Stimulated activated CD8-positive, alpha-beta memory T cell treated with anti-CD3 and anti-CD28 coated beads, Interleukin-7, amount 100 ng/mL, for 4 hours (primary cell): ENCODE results near the gene CABP5.

Experiments
- DNase-seq, 2 donors: peaks; one replicate each; pipeline ENCODE4 v3.0.0-alpha.2; 2020; ENCODE audit warnings: low read depth in 2 of 2

CABP5 gene

DNA sequence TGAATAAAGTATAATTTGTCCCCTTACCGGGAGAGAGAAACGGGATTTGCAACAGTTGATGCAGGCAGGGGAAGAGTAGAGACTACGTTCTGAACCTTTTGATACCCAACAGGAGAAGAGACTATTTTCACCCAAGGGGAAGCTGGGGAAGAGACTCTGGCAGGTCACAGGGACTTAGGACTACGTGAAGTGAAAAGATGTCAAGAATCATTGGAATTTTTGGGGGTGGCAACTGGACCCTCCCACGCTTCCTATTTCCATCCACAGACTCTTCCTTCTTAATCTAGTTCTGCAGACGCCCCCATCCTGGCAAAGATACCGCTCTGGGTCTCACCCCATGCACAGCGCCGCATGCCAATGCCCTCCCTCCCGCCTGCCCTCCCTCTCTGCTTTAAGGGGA, 13.8 kb downstream of the CABP5 start:
- no peak for DNase-seq

DNA sequence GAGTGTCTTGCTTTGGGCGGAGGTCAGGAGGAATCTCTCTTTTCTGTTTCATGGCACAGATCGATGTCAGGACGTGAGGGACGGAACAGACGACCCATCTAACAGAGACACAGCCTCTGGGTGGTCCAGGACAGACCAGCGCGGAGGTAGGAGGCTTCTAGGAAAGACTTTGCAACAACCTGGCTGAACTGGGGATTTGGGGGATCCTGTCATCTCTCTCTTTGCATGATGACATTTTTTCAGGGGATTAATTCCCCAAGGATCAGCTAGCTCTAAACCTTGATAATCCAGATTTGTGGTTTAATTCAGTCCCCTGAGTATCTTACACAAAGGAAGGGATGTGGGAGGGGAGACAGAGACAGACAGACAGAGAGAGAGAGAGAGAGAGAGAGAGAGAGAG, 14.4 kb downstream of the CABP5 start:
- no peak for DNase-seq

DNA sequence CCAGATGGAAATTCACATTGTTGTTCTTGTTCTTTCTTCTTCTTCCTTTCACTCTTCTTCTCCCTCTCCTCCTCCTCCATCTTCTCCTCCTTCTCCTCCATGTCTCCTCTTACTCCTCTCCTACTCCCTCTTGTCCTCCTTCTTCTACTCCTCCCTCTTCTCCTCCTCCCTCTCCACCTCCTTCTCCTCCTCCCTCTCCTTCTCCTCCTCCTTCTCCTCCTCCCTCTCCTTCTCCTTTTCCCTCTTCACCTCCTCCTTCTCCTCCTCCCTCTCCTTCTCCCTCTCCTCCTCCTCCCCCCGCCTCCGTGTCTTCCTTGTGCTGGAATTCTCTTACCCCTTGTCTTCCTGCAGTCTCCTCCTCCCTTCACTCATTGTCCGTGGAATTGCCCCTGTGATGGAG, 18.4 kb downstream of the CABP5 start:
- no peak for DNase-seq

DNA sequence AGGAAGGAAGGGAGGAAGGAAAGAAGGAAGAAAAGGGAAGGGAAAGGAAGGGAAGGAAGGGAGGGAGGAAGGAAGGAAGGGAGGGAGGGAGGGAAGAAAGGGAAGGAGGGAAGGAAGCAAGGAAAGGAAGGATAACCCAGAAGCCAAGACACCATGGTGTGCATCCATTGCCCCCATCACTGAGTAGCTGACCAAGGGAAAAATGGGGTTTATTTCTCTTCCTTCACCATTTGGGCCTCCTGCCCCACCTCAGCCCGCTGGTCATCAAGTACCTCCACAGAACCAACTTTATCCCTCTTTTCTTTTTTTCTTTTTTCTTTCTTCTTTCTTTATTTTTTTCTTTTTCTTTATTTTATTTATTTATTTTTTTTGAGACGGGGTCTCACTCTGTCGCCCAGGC, 20.4 kb downstream of the CABP5 start:
- no peak for DNase-seq

DNA sequence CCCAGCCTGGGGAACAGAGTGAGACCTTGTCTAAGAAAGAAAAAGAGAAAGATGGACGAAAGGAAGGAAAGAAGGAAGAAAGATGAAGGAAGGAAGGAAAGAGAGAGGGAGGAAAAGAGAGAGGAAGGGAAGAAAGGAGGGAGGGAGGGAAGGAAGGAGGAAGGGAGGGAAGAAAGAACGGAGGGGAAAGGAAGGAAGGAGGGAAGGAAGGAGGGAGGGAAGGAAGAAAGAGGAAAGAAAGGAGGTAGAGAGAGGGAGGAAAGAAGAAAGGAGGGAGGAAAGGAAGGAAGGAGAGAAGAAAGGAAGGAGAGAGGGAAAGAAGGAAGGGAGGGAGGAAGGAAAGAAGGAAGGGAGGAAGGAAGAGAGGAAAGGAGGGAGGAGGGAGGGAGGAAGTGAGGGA, 20.9 kb downstream of the CABP5 start:
- no peak for DNase-seq

DNA sequence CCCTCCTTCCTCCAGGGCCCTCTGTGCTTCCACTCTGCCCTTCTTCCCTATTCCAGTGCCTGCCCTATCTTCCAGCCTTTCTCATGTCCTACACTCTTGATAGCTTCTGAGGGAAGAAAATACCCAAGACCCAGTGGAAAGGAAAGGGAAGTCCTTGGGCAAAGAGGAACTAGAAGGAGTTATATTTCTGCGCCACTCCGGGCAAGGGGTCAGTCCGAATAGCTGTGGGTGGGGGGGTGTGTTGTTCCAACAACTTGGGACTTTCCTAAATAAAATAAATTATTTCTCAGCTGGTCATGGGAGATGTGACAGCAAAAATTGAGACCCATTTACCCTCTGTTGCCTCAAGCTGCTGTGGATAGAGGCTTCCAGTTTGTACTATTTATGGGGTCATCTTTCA, 23.2 kb downstream of the CABP5 start:
- no peak for DNase-seq

DNA sequence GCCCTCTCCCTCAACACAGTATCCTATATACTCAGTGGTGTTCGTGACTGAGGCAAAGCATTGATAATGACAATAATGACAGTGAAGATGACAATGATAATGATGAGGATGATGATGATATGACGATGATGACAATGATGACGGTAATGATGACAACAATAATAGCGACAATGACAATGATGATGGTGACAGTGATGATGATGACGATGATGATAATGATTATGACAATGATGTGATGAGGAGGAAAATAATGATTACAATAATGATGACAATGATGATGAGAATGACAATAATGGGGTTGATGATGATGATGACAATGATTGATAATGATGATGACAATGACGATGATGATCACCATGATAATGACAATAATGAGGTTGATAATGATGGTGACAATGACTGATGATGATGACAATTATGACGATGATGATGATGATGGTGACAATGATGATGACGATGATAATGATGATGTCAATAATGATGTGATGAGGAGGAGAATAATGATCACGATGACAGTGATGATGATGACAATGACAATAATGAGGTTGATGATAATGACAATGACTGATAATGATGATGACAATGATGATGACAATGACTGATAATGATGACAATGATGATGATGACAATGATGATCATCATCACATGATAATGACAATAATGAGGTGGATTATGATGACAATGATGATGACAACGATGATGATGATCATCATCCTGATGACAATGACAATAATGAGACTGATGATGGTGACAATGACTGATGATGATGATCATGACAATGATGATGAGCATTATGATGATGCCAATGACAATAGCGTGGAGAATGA, 32.7 kb downstream of the CABP5 start:
- no peak for DNase-seq

DNA sequence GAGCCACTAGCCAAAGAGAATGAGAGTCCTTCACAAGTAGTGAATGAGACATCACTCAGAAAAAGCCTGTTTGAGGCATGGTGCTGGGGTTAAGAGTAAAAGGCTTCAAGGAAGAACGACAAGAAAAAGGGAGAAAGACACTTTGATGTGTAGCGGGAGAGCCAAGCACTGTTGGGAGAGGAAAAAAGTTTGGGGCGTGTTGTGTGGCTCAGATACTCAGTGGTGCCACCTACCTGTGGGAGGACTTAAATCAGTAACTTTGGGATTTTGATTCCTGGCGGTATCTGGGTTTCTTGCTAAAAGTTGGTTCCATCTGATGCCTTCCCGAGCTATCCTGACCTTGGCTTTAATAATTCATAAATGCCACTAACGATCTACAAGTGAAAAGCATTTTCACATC, 37.1 kb downstream of the CABP5 start:
- DNase-seq = no peak

DNA sequence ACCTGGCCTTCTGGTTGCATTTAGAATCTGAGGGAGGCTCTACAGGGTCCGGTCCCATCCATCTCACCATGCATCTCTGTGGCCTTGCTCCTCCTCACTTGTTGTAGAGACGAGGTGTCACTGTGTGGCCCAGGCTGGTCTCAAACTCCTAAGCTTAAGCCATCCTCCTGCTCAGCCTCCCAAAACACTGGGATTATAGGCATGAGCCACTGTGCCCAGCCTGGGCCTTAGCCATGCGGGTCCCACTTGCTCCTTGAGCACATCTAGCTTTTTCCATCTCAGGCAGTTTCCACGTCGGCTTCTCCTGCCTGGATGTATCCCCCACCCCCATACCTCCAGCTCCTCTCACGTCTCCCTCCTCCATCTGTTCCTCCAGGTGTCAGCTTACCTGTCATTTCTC, 39.6 kb downstream of the CABP5 start:
- no peak for DNase-seq

DNA sequence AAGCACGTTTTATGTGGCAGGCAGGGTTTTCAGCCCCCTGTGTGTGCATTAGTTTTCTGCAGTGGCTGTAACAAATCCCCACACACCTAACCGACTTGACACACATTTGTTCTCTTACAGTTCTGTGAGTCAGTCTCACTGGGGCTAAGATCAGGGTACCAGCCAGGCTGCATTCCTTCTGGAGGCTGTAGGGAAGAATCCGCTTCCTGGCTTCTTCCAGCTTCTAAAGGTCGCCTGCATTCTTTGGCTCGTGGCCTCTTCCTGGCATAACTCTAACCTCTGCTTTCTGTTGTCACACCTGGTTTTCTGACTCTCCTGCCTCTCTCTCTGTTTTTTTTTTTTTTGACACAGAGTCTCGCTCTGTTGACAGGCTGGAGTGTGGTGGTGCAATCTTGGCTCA, 43.0 kb downstream of the CABP5 start:
- no peak for DNase-seq

DNA sequence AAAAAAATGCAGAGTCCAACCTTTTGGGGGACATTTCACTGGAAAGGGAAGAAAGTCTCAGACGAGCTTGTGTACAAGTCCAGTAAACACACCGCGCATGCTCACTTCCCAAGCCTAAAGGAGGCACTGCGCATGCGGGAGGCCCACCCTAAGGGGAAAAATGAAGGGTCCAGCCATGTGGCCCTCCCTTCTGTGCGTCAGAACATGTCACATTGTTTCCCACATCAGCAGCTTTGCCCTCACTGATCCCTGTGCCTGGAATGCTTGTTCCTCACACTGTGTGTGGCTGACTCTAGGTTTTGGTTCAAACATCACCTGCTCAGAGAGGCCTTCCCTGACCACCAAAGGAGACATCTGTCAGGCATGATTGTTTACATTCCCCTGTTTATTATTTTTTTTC, 45.1 kb downstream of the CABP5 start:
- DNase-seq = no peak

DNA sequence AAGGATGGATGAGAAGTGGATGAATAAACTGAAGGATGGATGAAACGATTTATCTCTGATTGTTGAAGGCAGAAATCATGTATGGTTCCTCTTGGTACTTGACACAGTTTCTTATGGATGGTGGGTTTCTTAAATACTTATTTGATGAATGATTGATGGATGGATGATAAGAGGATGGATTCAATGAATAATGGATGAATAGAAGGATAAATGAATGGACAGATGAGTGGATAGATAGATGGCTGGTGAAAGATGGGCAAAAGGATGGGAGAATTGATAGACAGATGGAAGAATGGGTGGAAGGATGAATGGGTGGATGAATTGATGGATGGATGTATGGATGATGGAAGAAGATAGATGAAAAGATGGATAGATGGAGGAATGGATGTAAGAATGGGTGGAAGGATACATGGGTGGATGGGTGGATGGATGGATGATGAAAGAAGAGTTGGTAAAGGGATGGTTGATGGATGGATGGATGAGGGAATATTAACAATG, 47.6 kb downstream of the CABP5 start:
- no peak for DNase-seq

DNA sequence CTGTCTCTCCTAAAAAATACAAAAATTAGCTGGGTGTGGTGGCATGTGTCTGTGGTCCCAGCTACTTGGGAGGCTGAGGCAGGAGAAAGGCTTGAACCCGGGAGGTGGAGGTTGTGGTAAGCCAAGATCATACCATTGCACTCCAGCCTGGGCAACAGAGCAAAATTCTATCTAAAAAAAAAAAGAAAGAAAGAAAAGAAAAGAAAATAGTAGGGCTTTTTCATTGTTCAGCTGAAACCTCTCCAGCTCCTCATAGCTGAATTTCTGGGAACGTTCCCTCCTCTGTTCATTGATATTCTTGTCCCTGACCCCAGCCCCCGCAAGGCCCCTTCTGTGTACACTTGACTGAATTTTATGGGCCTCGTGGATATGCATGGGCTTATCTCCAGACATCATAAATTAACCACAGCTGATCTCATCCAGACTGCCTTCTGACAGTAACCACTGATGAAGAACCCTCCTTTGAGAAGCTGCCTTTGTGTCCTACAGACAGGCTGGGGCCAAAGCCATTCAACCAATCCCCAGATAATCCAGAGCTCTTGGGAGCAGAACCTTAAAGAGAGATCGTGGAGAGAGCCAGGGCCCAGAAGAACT, 49.6 kb downstream of the CABP5 start, which contains the start of gene ELSPBP1:
Gene ELSPBP1, plus strand, starts transcription at position 424 of the 594 bp plus-strand sequence. CDS start 14,036 bp downstream, outside the sequence.
- DNase-seq = no peak

DNA sequence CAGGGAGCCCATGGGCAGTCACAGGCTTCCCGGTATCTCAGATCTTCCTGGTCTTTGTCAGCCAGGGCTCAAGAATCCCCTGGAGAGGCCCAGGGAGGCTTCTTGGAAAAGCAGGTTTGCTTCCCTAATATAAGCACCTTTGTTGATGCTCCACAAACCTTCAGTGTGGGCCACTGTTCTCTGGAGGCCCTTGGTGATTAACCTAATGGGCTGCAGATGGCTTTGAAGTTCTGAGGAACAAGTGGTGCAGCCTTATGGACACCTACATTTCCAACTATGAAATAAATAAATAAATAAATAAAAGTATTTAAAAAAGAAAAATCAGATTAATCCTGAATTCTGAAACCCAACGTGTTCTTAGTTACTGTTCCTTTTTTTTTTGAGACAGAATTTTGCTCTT, 51.8 kb downstream of the CABP5 start, which contains the start of gene BSPH1:
Gene BSPH1, minus strand, starts transcription at position 101 of the 400 bp plus-strand sequence. Its CDS starts 89 bp downstream, at position 12.
- DNase-seq = no peak

DNA sequence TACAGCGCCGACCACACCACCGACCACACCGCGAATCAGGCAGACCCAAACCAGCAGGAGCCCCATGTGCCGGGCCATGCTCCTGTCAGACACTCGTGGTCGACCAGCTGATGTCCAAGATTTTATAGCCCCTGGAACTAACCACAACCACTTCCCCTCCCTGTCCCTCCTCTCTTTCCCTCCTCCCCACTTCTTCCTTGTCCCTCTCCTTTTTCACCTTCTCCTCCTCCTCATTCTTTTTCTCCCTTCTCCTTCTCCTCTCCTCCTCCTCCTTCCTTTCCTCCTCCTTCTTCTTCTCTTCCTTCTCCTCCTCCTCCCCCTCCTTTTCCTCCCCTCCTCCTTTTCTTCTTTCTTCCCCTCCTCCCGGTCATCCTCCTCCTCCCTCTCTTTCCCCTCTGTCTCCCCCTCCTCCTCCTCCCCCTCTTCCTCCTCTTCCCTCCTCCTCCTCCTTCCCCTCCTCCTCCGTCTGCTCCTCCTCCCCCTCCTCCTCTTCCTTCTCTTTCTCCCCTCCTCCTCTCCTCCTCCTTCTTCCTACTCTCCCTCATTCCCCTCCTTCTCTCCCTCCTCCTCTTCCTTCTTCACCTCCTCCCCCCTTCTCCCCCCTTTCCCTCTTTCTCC, 52.6 kb downstream of the CABP5 start:
- DNase-seq = no peak
